Mucosa of descending colon (tissue), 3 donors: Measurements from ENCODE around the gene DDX19B. TPM values are rescaled to one million over a fixed set of nuclear protein-coding genes. Genes with fewer than 3 reads are reported as not detected.
"Not testable (repeated sequence)": the region's sequence is repeated elsewhere in the genome, so short reads cannot be mapped to it uniquely, and the experiment has no call there.

Experiments used
- ATAC-seq: fragments of 200-7000 bp; cut with Tn5 transposase; one replicate; pipeline ENCODE4 v1.9.1; 2020; ENCODE audit warnings: mild to moderate bottlenecking, moderate library complexity
- DNase-seq, 3 donors: peaks; one replicate each; pipeline ENCODE4 v3.0.0-alpha.2; 2020
- H3K36me3 ChIP-seq: fragments of 200-600 bp; one replicate; pipeline ENCODE4 v1.8.0; 2021; ENCODE audit warnings: low read depth, mild to moderate bottlenecking
- H3K4me1 ChIP-seq: fragments of 200-600 bp; one replicate; pipeline ENCODE4 v1.8.0; 2021; ENCODE audit warnings: low read depth, mild to moderate bottlenecking
- H3K4me3 ChIP-seq: fragments of 200-600 bp; one replicate; pipeline ENCODE4 v1.8.0; 2021; ENCODE audit warnings: mild to moderate bottlenecking
- H3K9me3 ChIP-seq: fragments of 200-600 bp; one replicate; pipeline ENCODE4 v1.8.0; 2021; ENCODE audit warnings: mild to moderate bottlenecking
- CTCF ChIP-seq: fragments of 200-600 bp; IDR thresholded peaks from one replicate; pipeline ENCODE4 v1.8.0; 2022; ENCODE audit warnings: antibody characterized with exemption, mild to moderate bottlenecking
- intact Hi-C, 2 donors: fragments of 100-400 bp; cut with DNase I in 1 of 2; cut with micrococcal nuclease in 1 of 2; formaldehyde crosslinking; loops; one replicate each; pipeline versions ENCODE4 v1.11.0 to v1.11.1; 2022; cut with DNase I, micrococcal nuclease
- total RNA-seq, 3 donors: library from RNA; stranded (reverse); fragmentation: NEBNext Ultra II Directional in 2 of 3; extraction: Animal tissue kit (Norgen Biotek cat#: 25700) in 2 of 3; gene quantifications; one replicate each; pipeline versions ENCODE4 v1.2.1 to v1.2.4, GENCODE V29; 2021 to 2023
- donor health status: DM: no; HTN: no; CAD: no; lungs with moderate emphysema.
- donor health status: DM: no; HTN: no; CAD: no.
- donor health status: DM: no; HTN: yes; CAD: no.

The DDX19B gene
- total RNA-seq, 3 donors from 2014 or later, result 22.5 to 34.7 (median 28.7) TPM

GRCh38 chr16:70306880-70307279 lies 7.9 kb downstream of the DDX19B start:
- TF ChIP-seq CTCF, result no peak
- H3K4me1 ChIP-seq, result no peaks in the 10 kb centered on the region
- H3K4me3 ChIP-seq, result no peak overlapping the region
- H3K9me3 ChIP-seq, result no peaks in the 10 kb centered on the region
- ATAC-seq, result no peak
- no peaks in the 10 kb centered on the region for H3K36me3 ChIP-seq
- no peak for DNase-seq
- intact Hi-C loops, result no loop called here

DNA sequence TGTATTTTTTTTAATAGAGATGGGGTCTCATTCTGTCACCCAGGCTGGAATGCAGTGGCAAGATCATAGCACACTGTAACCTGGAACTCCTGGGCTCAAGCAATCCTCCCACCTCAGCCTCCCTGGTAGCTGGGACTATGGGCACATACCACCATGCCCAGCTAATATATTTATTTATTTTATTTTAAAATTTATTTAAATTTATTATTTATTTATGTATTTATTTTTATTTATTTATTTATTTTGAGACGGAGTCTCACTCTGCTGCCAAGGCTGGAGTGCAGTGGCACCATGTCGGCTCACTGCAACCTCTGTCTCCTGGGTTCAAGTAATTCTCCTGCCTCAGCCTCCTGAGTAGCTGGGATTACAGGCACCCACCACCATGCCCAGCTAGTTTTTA lies 8.7 kb downstream of the DDX19B start:
- DNase-seq, H3K9me3 ChIP-seq, H3K4me1 ChIP-seq, H3K4me3 ChIP-seq, ATAC-seq, H3K36me3 ChIP-seq, intact Hi-C loops: not testable (repeated sequence)

GRCh38 chr16:70320121-70320520 lies 21.1 kb downstream of the DDX19B start:
- Histone ChIP-seq H3K4me3 (no peak overlapping the region), H3K4me1 (no peaks in the 10 kb centered on the region), H3K36me3 (peaks cover 13% of the 10 kb centered on the region), H3K9me3 (no peaks in the 10 kb centered on the region)
- no peak for TF ChIP-seq CTCF
- ATAC-seq, result no peak
- intact Hi-C loops, result no loop called here
- DNase-seq, result no peak

DNA sequence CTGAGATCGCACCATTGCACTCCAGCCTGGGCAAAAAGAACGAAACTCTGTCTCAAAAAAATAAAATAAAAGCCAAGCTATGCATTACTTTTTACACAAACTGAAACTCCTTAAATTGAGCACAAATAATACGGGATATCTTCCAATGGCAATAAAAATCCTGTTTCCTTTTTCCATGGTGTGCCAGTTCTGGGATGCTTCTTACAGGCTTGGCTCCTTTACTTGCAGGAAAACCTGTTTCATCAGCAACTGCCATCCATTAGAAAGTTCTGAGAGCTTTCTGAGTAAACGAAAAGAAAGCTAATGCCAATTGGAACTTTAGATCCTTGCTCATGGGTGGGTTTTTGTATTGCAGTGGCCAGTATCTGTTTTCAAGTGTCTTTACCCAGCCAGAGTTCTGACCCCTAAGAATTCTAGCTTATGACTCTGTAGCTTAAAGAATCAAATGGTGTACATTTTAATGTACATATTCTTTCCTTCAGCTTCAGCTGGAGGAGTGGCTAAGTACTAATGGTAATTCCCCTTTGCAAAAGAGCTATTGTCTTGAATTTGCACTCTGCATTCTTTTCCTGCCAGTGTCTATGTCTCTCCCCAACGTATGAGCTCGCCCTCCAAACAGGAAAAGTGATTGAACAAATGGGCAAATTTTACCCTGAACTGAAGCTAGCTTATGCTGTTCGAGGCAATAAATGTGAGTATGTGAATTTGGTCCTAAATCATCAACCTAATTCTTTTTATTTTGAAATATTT lies 26.2 kb downstream of the DDX19B start:
- TF ChIP-seq CTCF, result no peak
- DNase-seq, result no peak
- H3K36me3 ChIP-seq, result peaks cover 10% of the 10 kb centered on the region

GRCh38 chr16:70331091-70331490 lies 32.1 kb downstream of the DDX19B start:
- Histone ChIP-seq H3K9me3 (no peaks in the 10 kb centered on the region), H3K4me1 (no peaks in the 10 kb centered on the region), H3K36me3 (peaks cover 9% of the 10 kb centered on the region), H3K4me3 (no peak overlapping the region)
- no peak for ATAC-seq
- intact Hi-C loops, result no loop called here
- DNase-seq, result no peak
- no peak for TF ChIP-seq CTCF

More for the DNA sequence above, 26.2 kb downstream of the DDX19B start:
- ATAC-seq, result no peak
- Histone ChIP-seq H3K4me1 (no peaks in the 10 kb centered on the region), H3K4me3 (no peak overlapping the region), H3K9me3 (no peaks in the 10 kb centered on the region)
- intact Hi-C loops, result no loop called here

- H3K4me1 ChIP-seq, result no peaks in the 10 kb centered on the region
- H3K9me3 ChIP-seq, result no peaks in the 10 kb centered on the region
- ATAC-seq (peak; percentile 65), DNase-seq (peak in 1 of 3 donors; percentile 12)
- intact Hi-C loops, result no loop called here
- H3K36me3 ChIP-seq, result peaks cover 9% of the 10 kb centered on the region
- TF ChIP-seq CTCF, result no peak
- H3K4me3 ChIP-seq, result no peak overlapping the region
Measured at GRCh38 chr16:70331588-70332358, 32.8 kb downstream of the DDX19B start.

- H3K36me3 ChIP-seq, H3K4me1 ChIP-seq, H3K4me3 ChIP-seq, H3K9me3 ChIP-seq, ATAC-seq, DNase-seq, intact Hi-C loops: not testable (repeated sequence)
Measured at GRCh38 chr16:70332728-70333127, 33.7 kb downstream of the DDX19B start.
